ENCODE measurements around the gene GRIA3.
"Not testable (repeated sequence)": the region's sequence is repeated elsewhere in the genome, so short reads cannot be mapped to it uniquely, and the experiment has no call there.

The GRIA3 gene

GRCh38 chrX:123499787-123500186, 315.7 kb downstream of the GRIA3 start:
- TF ChIP-seq POLR2A (IDR thresholded peaks at IDR 0.05; ENCODE audit: low read depth, low read length): no peak
- DNase-seq (ENCODE audit: insufficient read length, low spot score) (no peak), FAIRE-seq (no peak)

GRCh38 chrX:123504047-123504446, 320.0 kb downstream of the GRIA3 start:
- DNase-seq (ENCODE audit: insufficient read length, low spot score) (no peak), FAIRE-seq (no peak)
- TF ChIP-seq POLR2A (IDR thresholded peaks at IDR 0.05; ENCODE audit: low read depth, low read length): no peak

- DNase-seq (ENCODE audit: insufficient read length, low spot score) (no peak), FAIRE-seq (no peak)
- no peak for TF ChIP-seq POLR2A (IDR thresholded peaks at IDR 0.05; ENCODE audit: low read depth, low read length)
These were observed 320.7 kb downstream of the GRIA3 start for GRCh38 chrX:123504630-123505270.

GRCh38 chrX:123513585-123514278, 329.7 kb downstream of the GRIA3 start:
- FAIRE-seq: no peak
- TF ChIP-seq POLR2A (IDR thresholded peaks at IDR 0.05; ENCODE audit: low read depth, low read length): no peak
- no peak for DNase-seq (ENCODE audit: insufficient read length, low spot score)

GRCh38 chrX:123514279-123514640, 330.2 kb downstream of the GRIA3 start:
- DNase-seq (ENCODE audit: insufficient read length, low spot score); FAIRE-seq: not testable (repeated sequence)

GRCh38 chrX:123518791-123519190, 334.7 kb downstream of the GRIA3 start:
- no peak for TF ChIP-seq POLR2A (IDR thresholded peaks at IDR 0.05; ENCODE audit: low read depth, low read length)
- FAIRE-seq (no peak), DNase-seq (ENCODE audit: insufficient read length, low spot score) (no peak)

GRCh38 chrX:123525123-123525725, 341.1 kb downstream of the GRIA3 start:
- no peak for TF ChIP-seq POLR2A (IDR thresholded peaks at IDR 0.05; ENCODE audit: low read depth, low read length)
- FAIRE-seq: no peak
- DNase-seq (ENCODE audit: insufficient read length, low spot score): no peak

- not testable (repeated sequence) for FAIRE-seq; DNase-seq (ENCODE audit: insufficient read length, low spot score)
These were observed 346.6 kb downstream of the GRIA3 start for GRCh38 chrX:123530726-123531125.
